K562 (cell line): ENCODE results near the gene TUBA1B. TPM values are rescaled to one million over a fixed set of nuclear protein-coding genes. Genes with fewer than 3 reads are reported as not detected.
A peak's percentile ranks its signal among the peaks of the same experiment; 100 is the strongest.

Experiments
- ATF1 ChIP-seq, 2 experiments: fragments of 450-650 bp in 1 of 2; IDR thresholded peaks; 2 replicates each; pipeline ENCODE4 v1.6.1; 2016; ENCODE audit warnings: missing compliant biosample characterization in 1 of 2, missing genetic modification characterization in 1 of 2
- CBX5 ChIP-seq: IDR thresholded peaks from 2 replicates; pipeline ENCODE4 v1.6.1; 2014; ENCODE audit warnings: low read depth, borderline replicate concordance
- DMBX1 ChIP-seq: fragments of 250-450 bp; sonication (Bioruptor Pico); IDR thresholded peaks from 2 replicates; pipeline ENCODE4 v1.8.0; 2022; ENCODE audit warnings: inconsistent platforms, mild to moderate bottlenecking, moderate library complexity, borderline replicate concordance
- ETV5 ChIP-seq: sonication (generic); formaldehyde crosslinking; IDR thresholded peaks from 2 replicates; pipeline ENCODE4 v1.4.0; 2020; ENCODE audit warnings: low read depth, mild to moderate bottlenecking, missing genetic modification reagents
- KHSRP ChIP-seq: fragments of 450-650 bp; IDR thresholded peaks from 2 replicates; pipeline ENCODE4 v1.6.1; 2017
- OTX1 ChIP-seq: fragments of 450-650 bp; formaldehyde crosslinking; IDR thresholded peaks from 2 replicates; pipeline ENCODE4 v1.4.0; 2022; ENCODE audit warnings: mild to moderate bottlenecking
- STAT5B ChIP-seq: fragments of 250-450 bp; sonication (Bioruptor Pico); IDR thresholded peaks from 2 replicates; pipeline ENCODE4 v1.8.0; 2021; ENCODE audit warnings: mild to moderate bottlenecking, inconsistent platforms
- TEAD1 ChIP-seq, 2 experiments: fragments of 450-650 bp in 1 of 2; sonication (generic) in 1 of 2; formaldehyde crosslinking; IDR thresholded peaks; 2 replicates each; pipeline versions ENCODE4 v1.4.0 to v1.8.0; 2020 to 2022; ENCODE audit warnings: mild to moderate bottlenecking in 2 of 2, missing genetic modification reagents in 1 of 2
- polyA plus RNA-seq, 8 experiments: library from polyadenylated mRNA; depleted of rRNA in 4 of 8; stranded (reverse) in 5 of 8; unstranded in 3 of 8; fragments of >200 nt; fragmentation: Nextera tagmentation in 2 of 8; fragmentation: Illumina TruSeq in 1 of 8; extraction: Ambion mirVana in 2 of 8; extraction: Trizol in 1 of 8; gene quantifications; 2 replicates each; pipeline versions ENCODE4 v1.2.1 to v1.2.3, GENCODE V29; 2011 to 2014; ENCODE audit warnings: inconsistent platforms in 1 of 8, missing spikeins in 1 of 8
- total RNA-seq, 7 experiments: library from RNA; depleted of rRNA in 6 of 7; stranded (reverse); fragments of >200 nt in 6 of 7; fragmentation: Illumina TruSeq in 2 of 7; extraction: Trizol in 2 of 7; gene quantifications; 2 replicates each; pipeline versions ENCODE4 v1.2.1 to v1.2.3, GENCODE V29; 2011 to 2021; ENCODE audit warnings: low replicate concordance in 1 of 7
- TF ChIP-seq, protein P1 (sequence below): fragments of 200-600 bp; sonication (generic); IDR thresholded peaks from one replicate; pipeline ENCODE4 v1.6.1; 2012; ENCODE audit warnings: mild to moderate bottlenecking, low read depth, low read length, inconsistent platforms
- TF ChIP-seq, protein P2 (sequence below): sonication (generic); formaldehyde crosslinking; IDR thresholded peaks from 2 replicates; pipeline ENCODE4 v1.8.0; 2023; ENCODE audit warnings: mild to moderate bottlenecking, missing genetic modification reagents

TUBA1B gene
- total and polyA plus RNA-seq, 9 of the 15 experiments (the other 6 are each of a cell fraction or from before 2014, with no cell fraction given): 2,189 to 4,624 (median 2,628) TPM

DNA sequence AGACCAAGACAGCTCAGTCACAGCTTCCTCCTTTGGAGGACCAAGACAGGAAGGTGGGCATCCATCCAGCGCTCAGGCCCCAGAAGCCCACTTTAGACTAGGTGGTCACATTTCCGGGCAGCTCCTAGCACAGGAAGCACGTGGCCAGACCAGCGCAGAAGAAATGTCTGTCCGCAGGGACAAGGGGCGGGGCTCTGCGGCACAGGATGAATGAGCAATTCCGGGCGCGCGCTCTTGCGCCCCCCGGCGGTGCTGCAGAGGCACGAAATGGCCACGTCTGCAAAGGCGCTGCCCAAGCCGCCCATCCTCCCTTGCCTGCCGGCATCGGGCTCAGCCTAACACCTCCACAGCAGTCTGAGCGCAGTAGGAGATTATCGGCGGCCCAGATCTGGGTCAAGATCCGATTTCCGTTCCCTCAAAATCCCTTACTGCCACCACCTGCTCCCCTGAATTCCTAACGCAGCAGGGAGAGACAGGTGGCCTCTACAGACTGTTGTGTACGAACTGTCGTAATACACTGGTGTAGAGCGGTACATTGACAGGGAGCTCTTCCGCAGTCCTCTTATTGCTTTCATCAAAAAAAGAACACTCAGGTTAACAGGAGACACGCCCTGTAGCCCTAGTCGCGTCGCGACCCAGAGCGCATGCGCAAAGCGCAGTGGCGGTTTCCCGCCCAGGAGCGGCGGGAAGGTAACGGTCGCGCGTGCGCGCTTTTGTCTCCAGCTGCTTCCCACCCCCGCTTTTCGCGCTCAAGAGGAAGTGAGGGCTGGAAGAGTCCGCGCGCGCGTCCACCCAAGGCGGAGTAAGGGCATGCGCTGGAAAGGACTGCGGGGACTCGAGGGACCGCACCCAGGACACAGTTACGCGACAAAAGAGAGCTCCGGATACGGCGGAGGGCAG, 794 bp downstream of the TUBA1B start (continued):
- TF ChIP-seq, protein P1, sequence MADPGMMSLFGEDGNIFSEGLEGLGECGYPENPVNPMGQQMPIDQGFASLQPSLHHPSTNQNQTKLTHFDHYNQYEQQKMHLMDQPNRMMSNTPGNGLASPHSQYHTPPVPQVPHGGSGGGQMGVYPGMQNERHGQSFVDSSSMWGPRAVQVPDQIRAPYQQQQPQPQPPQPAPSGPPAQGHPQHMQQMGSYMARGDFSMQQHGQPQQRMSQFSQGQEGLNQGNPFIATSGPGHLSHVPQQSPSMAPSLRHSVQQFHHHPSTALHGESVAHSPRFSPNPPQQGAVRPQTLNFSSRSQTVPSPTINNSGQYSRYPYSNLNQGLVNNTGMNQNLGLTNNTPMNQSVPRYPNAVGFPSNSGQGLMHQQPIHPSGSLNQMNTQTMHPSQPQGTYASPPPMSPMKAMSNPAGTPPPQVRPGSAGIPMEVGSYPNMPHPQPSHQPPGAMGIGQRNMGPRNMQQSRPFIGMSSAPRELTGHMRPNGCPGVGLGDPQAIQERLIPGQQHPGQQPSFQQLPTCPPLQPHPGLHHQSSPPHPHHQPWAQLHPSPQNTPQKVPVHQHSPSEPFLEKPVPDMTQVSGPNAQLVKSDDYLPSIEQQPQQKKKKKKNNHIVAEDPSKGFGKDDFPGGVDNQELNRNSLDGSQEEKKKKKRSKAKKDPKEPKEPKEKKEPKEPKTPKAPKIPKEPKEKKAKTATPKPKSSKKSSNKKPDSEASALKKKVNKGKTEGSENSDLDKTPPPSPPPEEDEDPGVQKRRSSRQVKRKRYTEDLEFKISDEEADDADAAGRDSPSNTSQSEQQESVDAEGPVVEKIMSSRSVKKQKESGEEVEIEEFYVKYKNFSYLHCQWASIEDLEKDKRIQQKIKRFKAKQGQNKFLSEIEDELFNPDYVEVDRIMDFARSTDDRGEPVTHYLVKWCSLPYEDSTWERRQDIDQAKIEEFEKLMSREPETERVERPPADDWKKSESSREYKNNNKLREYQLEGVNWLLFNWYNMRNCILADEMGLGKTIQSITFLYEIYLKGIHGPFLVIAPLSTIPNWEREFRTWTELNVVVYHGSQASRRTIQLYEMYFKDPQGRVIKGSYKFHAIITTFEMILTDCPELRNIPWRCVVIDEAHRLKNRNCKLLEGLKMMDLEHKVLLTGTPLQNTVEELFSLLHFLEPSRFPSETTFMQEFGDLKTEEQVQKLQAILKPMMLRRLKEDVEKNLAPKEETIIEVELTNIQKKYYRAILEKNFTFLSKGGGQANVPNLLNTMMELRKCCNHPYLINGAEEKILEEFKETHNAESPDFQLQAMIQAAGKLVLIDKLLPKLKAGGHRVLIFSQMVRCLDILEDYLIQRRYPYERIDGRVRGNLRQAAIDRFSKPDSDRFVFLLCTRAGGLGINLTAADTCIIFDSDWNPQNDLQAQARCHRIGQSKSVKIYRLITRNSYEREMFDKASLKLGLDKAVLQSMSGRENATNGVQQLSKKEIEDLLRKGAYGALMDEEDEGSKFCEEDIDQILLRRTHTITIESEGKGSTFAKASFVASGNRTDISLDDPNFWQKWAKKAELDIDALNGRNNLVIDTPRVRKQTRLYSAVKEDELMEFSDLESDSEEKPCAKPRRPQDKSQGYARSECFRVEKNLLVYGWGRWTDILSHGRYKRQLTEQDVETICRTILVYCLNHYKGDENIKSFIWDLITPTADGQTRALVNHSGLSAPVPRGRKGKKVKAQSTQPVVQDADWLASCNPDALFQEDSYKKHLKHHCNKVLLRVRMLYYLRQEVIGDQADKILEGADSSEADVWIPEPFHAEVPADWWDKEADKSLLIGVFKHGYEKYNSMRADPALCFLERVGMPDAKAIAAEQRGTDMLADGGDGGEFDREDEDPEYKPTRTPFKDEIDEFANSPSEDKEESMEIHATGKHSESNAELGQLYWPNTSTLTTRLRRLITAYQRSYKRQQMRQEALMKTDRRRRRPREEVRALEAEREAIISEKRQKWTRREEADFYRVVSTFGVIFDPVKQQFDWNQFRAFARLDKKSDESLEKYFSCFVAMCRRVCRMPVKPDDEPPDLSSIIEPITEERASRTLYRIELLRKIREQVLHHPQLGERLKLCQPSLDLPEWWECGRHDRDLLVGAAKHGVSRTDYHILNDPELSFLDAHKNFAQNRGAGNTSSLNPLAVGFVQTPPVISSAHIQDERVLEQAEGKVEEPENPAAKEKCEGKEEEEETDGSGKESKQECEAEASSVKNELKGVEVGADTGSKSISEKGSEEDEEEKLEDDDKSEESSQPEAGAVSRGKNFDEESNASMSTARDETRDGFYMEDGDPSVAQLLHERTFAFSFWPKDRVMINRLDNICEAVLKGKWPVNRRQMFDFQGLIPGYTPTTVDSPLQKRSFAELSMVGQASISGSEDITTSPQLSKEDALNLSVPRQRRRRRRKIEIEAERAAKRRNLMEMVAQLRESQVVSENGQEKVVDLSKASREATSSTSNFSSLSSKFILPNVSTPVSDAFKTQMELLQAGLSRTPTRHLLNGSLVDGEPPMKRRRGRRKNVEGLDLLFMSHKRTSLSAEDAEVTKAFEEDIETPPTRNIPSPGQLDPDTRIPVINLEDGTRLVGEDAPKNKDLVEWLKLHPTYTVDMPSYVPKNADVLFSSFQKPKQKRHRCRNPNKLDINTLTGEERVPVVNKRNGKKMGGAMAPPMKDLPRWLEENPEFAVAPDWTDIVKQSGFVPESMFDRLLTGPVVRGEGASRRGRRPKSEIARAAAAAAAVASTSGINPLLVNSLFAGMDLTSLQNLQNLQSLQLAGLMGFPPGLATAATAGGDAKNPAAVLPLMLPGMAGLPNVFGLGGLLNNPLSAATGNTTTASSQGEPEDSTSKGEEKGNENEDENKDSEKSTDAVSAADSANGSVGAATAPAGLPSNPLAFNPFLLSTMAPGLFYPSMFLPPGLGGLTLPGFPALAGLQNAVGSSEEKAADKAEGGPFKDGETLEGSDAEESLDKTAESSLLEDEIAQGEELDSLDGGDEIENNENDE: peak; percentile 26
- no peak for TF ChIP-seq DMBX1 (CRISPR knock-in tag)
- no peak for TF ChIP-seq ATF1 (CRISPR knock-in tag; IDR thresholded peaks at IDR 0.05)
- peak; percentile 79 for TF ChIP-seq ATF1 (tag; IDR thresholded peaks at IDR 0.05)
- TF ChIP-seq KHSRP: 0 out of 2 replicates have a peak, but pooled peaks have one; percentile 9
- peak; percentile 82 for TF ChIP-seq ETV5
- TF ChIP-seq, protein P2, sequence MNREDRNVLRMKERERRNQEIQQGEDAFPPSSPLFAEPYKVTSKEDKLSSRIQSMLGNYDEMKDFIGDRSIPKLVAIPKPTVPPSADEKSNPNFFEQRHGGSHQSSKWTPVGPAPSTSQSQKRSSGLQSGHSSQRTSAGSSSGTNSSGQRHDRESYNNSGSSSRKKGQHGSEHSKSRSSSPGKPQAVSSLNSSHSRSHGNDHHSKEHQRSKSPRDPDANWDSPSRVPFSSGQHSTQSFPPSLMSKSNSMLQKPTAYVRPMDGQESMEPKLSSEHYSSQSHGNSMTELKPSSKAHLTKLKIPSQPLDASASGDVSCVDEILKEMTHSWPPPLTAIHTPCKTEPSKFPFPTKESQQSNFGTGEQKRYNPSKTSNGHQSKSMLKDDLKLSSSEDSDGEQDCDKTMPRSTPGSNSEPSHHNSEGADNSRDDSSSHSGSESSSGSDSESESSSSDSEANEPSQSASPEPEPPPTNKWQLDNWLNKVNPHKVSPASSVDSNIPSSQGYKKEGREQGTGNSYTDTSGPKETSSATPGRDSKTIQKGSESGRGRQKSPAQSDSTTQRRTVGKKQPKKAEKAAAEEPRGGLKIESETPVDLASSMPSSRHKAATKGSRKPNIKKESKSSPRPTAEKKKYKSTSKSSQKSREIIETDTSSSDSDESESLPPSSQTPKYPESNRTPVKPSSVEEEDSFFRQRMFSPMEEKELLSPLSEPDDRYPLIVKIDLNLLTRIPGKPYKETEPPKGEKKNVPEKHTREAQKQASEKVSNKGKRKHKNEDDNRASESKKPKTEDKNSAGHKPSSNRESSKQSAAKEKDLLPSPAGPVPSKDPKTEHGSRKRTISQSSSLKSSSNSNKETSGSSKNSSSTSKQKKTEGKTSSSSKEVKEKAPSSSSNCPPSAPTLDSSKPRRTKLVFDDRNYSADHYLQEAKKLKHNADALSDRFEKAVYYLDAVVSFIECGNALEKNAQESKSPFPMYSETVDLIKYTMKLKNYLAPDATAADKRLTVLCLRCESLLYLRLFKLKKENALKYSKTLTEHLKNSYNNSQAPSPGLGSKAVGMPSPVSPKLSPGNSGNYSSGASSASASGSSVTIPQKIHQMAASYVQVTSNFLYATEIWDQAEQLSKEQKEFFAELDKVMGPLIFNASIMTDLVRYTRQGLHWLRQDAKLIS (CRISPR knock-in tag): peak; percentile 99
- no peak for TF ChIP-seq CBX5
- TF ChIP-seq OTX1 (CRISPR knock-in tag): no peak
- no peak for TF ChIP-seq STAT5B (CRISPR knock-in tag)
- TF ChIP-seq TEAD1 (CRISPR knock-in tag; IDR thresholded peaks at IDR 0.05): peak in 1 of 2 experiments; percentile 90; a peak in 3 of 4 replicates
